Umbilical cord (tissue), 2 donors: ENCODE data around the gene ATP13A2. TPM values are rescaled to one million over a fixed set of nuclear protein-coding genes. Genes with fewer than 3 reads are reported as not detected.
"Not testable (repeated sequence)": the region's sequence is repeated elsewhere in the genome, so short reads cannot be mapped to it uniquely, and the experiment has no call there.

ENCODE experiments used
- DNase-seq: peaks from one replicate; pipeline ENCODE4 v3.0.0-alpha.2; 2015; ENCODE audit warnings: low spot score
- total RNA-seq: library from RNA; depleted of rRNA; stranded (reverse); fragments of >200 nt; gene quantifications from one replicate; pipeline ENCODE4 v1.2.3, GENCODE V29; 2014; ENCODE audit warnings: low replicate concordance; ENCODE audit not compliant: insufficient read depth

ATP13A2 gene
- total RNA-seq, 1 donor from 2014 or later = 33.9 TPM

DNA sequence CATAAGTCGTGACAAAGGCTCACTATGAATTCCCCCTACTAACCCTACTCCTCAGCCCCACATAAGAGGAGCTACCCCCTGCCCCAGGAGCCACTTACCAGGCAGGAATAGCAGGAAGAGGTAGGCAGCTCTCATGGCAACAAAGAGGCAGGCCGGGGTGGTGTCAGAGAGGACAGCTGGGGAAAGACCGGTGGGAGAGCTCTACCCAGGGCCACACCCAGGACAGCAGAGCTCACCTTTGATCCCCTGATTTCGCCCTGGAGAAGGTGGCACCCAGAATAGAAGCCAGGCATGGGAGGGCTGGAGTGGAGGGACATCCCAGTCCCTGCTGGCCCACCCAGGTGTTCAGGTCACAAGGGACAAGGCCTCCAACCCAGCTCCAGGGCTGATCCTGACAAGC lies 33.6 kb downstream of the ATP13A2 start:
- DNase-seq = no peak

DNA sequence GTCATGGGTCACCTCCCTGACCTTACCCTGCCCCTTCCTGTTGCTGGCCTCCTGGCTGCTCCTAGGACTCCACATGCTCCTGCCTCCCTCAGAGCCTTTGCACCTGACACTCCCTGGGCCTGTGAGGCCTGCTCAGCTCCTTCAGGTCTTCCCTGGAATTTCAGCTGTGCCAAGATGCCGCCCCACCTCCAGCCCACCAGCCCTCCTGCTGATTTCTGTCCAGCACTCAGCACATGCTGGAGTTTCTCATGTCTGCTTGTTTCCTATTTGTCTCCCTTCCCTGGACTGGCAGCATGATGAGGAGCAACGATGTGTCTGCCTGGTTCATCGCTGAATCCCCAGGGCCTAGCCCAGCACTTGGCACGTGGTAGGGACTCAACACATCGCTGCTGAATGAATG lies 34.4 kb downstream of the ATP13A2 start:
- DNase-seq = no peak

DNA sequence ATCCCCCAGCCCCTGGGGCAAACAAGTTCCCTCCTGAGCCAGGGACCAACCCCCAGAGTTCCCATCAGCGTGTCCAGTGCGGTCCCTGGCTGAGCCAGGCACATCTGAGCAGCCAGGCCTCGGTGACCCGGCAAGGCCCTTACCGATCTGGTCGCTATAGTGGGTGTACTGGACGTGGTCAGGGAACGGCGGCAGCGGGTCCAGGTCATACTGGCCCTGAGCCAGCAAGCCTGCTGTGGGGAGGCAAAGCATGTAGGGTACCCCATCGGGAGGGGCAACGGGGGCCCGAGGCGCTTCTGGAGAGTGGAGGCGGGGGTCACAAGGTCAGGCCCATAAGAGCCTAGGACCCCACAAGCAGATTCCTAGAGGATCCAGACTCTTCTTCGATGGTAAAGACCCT lies 34.8 kb downstream of the ATP13A2 start:
- DNase-seq = no peak

DNA sequence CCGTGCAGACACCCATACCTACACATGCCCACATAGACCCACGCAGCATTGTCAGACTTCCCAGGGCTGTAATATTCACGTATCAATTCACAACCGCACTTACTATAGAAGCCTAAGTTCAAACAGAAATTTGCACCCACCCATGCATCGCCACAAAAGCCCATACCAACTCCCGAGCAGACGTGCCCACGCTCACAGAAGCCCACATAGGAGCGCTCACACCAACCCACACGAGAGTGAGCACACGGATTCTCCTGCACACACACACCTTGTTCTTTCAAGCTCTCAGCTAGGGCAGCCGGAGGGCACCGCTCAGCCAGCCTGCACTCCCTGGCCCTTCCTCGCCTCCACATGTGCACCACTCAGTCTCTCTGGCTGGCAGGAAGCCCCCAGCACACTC lies 35.9 kb downstream of the ATP13A2 start:
- no peak for DNase-seq

DNA sequence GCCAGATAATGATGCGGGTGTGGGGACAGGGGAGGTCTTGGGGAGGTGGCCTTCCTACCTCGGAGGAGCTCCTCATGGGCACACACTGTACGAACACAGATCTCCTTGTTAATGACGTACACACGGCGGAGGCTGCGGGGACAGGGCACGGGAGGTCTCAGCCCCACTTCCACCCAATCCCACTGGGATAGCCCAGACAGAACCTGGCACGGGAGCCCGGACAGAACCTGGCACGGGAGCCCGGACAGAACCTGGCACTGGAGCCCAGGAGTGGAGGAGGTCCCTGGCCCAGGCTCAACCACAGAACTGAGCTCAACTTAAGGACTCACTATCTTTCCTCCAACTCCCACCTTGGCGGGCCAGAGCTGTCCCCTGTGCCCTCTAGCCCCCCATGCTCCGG lies 36.5 kb downstream of the ATP13A2 start:
- no peak for DNase-seq

DNA sequence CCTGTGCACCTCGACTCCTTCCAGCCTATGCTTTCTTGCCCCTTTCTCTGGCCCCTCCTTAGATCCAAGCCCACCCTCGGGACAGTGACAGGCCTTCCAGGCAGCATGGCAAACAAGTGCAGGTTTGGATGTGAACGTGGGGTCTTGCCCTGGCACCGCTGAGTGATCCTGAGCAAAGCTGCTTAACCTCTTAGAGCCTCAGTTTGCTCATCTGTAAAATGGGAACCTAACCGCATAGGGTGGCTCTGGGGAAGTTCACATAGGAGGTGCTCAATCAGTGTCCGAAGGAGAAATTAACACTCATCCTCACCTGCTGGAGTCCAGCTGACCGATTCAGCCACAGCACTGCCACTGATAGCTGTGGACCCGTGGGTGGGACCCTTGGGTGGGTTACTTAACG lies 38.5 kb downstream of the ATP13A2 start:
- no peak for DNase-seq

DNA sequence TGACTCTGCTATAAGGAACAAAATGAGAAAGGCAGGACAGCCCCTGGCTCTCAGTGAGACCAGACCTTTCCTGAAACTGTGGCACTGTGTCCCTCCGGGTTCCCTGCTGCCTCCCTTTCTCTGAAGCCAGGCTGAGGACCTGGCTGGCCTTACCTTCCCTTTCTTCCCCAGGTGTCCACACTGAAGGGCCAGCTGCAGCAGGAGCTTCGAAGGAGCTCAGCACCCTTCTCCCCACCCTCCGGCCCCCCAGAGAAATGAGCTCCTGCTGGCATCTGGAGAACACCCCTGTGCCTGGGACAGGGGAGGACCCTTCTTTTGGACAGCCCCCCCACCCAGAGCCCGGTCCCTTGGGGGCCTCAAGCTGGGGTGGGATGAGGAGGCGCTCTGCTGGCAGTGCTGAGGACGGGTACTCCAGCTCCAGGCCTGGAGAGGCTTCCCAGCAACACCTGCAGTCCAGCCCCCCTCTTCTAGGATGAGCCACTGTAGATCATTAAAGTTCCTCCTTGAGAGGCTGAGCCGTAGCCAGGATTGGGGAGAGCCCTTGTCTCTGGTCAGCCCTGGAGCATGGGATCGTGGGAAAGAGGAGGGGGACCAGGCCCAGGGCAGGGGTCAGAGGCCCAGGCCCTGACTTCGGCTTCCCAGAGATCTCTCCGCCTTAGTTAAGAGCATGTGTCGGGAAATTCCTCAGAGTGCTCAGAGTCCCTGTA lies 39.4 kb downstream of the ATP13A2 start:
- no peak for DNase-seq

DNA sequence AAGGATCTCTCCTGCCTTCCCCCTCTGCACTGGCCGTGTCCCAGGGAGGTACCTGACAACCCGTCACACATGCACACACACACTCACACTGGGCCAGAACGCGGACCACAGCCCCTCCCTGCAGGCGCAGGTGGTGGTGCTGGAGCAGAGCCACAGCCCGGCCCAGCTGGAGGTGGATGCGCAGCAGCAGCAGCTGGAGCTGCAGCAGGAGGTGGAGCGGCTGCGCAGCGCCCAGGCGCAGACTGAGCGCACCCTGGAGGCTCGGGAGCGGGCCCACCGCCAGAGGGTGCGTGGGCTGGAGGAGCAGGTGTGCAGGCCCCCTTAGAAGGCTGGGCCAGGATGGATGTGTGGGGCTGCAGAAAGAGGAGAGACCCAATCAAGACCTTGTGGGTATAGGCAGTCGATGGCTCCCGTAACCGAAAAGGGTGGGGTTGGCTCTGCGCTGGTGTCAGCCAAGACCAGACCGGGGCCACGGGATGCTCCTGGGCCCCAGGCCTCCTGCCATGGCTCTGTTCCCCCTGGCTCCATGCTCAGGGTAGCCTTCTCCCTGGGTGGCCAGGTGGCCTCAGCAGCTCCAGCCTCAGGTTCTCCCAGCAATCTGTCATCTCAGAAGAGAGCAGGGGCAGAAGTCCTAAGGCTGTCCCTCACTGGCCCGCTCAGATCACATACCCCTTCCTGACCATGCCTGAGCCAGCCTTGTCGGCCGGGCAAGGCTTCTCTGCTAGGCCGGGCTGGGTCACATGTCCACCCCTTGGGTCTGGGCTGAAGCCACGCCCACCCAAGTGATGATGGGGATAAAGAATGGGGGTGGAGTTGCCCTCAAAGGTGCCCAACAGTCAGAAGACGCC lies 40.2 kb downstream of the ATP13A2 start:
- peak; percentile 57 for DNase-seq

DNA sequence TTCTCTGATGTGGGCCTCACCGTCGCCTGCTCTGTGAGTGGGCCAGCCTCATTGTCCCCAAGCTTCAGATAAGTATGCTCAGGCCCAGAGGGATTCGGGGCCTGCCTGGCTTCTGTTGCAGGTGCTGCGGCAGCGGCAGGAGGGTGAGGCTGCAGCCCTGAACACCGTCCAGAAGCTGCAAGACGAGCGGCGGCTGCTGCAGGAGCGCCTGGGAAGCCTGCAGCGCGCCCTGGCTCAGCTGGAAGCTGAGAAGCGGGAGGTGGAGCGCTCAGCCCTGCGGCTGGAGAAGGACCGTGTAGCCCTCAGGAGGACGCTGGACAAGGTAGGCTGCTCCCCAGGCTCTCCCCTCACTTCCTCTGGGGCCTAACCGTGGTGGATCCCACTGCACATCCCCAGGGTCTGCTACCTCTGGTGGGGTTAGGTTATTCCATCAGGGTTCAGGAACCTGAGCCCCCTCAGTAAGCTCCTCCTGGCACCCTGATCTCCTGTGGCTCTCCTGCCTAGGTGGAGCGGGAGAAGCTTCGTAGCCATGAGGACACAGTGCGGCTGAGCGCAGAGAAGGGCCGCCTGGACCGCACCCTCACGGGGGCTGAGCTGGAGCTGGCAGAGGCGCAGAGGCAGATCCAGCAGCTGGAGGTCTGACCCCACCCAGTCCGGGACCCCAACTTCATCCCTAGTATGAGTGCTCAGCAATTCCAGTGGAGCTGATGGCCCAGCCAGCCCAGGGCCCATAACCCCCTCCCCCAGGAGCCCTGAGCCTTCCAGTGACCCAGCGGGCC lies 41.4 kb downstream of the ATP13A2 start:
- no peak for DNase-seq

DNA sequence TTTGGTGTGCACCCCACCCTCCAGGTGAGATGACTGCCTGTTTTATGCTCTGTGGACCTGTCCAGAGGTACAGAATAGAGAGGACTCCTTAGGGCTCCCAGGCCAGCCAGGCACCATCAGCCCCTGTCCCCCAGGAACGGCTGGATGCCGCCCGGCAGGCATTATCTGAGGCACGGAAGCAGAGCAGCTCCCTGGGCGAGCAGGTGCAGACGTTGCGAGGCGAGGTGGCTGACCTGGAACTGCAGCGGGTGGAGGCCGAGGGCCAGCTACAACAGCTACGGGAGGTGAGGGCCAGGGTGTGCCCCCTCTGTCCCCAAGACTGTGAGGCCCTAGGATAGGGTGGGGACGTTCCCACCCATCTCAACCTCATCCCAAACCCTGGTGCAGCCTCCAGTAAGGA lies 42.1 kb downstream of the ATP13A2 start:
- DNase-seq = no peak

DNA sequence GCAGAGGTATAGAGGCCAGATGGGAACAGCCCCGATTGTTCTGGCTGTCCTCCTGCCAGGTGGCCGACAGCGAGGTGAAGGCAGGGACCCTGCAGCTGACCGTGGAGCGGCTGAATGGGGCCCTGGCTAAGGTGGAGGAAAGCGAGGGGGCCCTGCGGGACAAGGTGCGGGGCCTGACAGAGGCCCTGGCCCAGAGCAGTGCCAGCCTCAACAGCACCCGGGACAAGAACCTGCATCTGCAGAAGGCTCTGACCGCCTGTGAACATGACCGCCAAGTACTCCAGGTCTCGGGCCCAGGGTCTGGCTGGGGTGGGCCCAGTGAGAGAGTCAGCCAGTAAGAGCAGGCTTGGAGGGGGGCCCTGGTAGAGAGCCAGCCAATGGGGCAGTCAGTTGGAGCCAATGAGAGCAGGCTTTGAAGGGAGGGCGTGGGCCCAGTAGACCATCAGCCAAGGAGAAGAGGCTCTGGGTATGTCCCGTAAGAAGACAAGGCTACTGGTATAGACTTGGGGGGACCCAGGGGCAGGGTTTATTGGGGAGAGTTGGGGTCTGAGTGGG lies 42.6 kb downstream of the ATP13A2 start:
- DNase-seq = peak; percentile 50

DNA sequence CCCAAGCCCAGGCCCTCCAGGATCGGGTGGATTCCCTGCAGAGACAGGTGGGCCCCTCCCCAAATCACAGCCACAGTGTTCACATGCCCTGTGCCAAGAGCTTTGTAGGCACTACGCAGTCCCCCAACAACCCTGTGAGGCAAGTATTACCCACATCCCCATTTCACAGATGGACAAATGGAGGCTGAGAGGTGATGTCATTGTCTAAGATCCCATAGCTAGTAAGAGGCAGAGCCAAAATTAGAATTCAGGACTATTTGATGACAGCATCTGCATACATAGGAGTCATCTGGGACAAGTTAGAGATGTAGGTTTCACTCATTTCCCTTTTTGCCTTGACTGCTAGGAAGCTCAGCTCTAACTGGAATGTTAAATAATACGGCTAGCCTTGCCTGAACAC lies 43.4 kb downstream of the ATP13A2 start:
- no peak for DNase-seq

DNA sequence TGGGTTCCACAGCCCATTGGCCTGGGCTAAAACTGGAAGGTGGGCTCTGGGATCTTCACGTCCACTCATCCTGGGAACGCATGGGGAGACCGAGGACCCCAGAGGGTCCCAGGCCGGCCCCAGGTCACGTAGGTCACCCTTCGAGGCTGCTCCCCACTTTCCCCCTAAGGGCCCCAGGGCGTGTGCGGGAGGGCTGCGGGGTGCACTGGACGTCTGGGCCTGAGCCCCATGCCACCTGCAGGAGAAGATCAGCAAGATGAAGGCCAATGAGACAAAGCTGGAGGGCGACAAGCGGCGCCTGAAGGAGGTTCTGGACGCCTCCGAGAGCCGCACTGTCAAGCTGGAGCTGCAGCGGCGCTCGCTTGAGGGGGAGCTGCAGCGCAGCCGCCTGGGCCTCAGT lies 43.8 kb downstream of the ATP13A2 start:
- no peak for DNase-seq

DNA sequence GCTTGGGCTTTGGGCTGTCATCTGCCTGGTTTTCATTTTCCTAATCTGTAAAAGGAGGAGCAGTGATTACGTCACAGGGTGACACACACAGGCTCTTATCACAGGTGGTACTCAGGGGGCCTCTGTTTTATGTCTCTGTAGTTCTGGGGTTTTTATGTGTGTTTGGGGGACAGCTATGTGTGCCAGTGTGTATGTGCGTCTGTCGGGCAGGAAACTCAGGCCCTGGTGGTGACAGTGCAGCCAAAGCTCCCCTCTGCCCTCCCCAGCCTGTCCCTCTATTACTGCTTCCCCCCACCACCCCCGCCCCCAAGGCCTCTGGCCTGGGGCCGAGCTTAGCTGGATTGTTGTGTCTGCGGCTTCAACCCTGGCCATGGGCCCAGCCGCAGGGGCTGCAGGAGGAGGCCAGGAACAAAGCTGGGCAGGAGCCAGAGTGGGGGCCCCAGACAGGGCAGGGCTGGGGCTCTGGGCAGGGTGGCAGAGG lies 44.6 kb downstream of the ATP13A2 start:
- peak; percentile 92 for DNase-seq

DNA sequence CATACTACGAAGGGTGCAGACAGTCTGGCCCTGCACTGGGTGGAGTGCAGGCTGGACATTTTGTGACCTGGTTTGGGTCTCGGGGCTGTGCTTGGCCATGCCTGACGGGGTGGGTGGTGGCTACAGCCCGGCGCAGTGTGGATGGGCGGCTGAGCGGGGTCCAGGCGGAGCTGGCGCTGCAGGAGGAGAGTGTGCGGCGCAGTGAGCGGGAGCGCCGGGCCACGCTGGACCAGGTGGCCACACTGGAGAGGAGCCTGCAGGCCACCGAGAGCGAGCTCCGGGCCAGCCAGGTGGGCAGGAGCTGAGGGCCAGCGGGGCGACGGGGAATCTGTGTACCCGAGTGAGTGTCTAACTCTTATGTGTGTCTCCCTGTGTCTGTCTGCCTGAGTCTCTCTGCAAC lies 45.4 kb downstream of the ATP13A2 start:
- DNase-seq = no peak

DNA sequence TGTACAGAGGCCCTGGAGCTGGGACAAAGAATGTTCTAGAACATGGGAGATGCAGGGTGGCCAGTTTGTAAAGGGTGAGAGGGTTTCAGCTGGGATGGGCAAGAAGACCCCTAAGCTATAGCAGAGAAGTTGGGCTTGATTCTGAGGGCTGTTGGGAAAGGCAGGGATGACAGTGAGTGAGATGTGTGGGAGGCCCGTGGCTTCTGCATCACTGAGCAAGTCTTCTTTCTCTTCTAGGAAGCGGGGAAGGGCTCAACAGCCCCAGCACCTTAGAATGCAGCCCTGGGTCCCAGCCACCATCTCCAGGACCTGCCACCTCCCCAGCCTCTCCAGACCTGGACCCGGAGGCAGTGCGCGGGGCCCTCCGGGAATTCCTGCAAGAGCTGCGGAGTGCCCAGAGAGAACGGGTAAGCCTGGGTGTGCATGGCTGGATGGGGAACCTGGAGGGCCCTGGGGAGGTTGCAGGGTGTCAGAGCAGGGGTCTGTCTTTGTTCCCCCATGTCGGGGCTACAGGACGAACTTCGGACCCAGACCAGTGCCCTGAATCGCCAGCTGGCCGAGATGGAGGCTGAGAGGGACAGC lies 46.2 kb downstream of the ATP13A2 start:
- DNase-seq = no peak

DNA sequence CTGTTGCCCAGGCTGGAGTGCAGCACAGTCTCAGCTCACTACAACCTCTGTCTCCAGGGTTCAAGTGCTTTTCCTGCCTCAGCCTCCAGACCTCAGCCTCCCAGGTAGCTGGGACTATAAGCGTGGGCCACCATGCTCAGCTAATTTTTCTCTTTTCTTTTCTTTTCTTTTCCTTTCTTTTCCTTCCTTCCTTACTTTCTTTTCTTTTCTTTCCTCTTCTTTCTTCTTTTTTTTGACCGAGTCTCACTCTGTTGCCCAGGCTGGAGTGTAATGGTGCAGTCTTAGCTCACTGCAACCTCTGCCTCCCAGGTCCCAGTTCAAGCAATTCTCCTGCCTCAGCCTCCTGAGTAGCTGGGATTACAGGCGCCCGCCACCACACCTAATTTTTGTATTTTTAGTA lies 47.6 kb downstream of the ATP13A2 start:
- not testable (repeated sequence) for DNase-seq

DNA sequence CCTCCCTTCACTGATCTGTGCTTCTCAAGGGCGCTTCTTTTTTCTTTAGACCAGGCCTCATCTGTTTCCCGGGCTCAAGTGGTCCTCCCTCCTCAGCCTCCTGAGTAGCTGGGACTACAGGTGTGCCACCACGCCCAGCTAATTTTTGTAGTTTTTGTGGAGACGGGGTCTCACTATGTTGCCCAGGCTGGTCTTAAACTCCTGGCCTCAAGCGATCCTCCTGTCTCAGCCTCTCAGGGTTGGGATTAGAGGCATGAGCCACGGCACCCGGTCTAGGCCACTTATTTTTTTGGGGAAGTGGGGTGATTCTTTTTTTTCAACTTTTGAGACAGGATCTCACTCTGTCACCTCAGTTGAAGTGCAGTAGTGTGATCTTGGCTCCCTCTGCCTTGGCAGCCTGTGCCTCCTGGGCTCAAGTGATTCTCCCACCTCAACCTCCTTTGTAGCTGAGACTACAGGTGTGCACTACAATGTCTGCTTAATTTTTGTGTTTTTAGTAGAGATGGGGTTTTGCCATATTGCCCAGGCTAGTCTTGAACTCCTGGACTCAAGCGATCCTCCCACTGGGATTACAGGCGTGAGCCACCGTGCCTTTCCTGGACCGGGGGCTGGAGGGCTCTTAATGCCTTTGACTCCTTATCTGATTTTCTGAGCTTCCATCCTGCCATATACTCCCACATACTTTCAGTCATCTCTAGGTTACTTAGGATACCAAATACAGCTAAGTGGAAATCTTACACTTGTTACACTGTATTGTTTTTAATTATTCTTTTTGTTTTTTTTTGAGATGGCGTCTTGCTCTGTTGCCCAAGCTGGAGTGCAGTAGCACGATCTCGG lies 50.2 kb downstream of the ATP13A2 start:
- no peak for DNase-seq

DNA sequence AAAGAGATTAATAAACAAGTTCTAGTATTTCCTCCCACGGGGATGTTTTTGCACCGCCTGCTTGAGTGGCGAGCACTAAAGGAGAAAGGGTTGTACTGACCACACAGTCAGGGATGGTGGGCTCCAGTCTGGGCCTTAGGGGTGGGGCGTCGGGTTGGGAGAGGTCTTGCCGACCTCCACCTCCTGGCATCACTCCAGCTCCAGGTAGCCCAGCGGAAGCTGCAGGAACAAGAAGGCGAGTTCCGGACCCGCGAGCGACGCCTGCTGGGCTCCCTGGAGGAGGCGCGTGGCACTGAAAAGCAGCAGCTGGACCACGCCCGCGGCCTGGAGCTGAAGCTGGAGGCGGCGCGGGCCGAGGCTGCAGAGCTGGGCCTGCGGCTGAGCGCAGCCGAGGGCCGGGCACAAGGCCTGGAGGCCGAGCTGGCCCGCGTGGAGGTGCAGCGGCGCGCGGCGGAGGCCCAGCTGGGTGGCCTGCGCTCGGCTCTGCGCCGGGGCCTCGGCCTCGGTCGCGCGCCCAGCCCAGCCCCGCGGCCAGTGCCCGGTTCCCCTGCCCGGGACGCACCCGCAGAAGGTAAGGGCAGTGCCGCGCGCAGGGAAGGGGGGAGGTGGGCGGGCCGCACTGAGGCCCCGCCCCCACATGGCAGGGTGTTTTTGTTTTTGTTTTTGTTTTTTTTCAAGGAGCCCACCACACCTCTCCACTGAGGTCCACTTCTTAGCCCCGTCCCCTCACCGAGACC lies 51.0 kb downstream of the ATP13A2 start:
- DNase-seq = peak; percentile 83

DNA sequence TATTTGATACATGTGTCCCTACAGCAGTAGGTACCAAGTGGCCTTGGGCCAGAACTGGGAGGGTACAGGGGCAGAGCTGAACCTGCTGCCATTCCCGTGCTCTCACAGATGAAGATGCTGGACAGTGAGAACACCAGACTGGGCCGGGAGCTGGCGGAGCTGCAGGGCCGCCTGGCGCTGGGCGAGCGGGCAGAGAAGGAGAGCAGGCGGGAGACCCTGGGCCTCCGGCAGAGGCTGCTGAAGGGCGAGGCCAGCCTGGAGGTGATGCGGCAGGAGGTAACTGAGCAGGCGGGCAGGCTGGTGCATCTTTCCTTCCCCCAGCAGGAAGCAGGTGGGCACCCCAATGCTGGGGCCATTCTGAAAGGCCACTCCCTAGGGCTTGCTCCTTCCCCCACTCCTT lies 53.3 kb downstream of the ATP13A2 start:
- no peak for DNase-seq
